CD4-positive, alpha-beta T cell treated with Interleukin-21 for 1 hour (primary cell): ENCODE data around the gene UBL3.

ENCODE experiments used
- DNase-seq: peaks from one replicate; pipeline ENCODE4 v3.0.0-alpha.2; 2020

The UBL3 gene

GRCh38 chr13:29808264-29808663 lies 42.2 kb downstream of the UBL3 start:
- DNase-seq = no peak

- DNase-seq = no peak
Observed at GRCh38 chr13:29805994-29806979, 44.1 kb downstream of the UBL3 start.

- no peak for DNase-seq
Observed at GRCh38 chr13:29803221-29803620, 47.2 kb downstream of the UBL3 start.

- no peak for DNase-seq
Observed at GRCh38 chr13:29802621-29803020, 47.8 kb downstream of the UBL3 start.

- no peak for DNase-seq
Observed at GRCh38 chr13:29801737-29802305, 48.6 kb downstream of the UBL3 start.

- DNase-seq = no peak
Observed at GRCh38 chr13:29801102-29801501, 49.3 kb downstream of the UBL3 start.

GRCh38 chr13:29800687-29801086 lies 49.7 kb downstream of the UBL3 start:
- no peak for DNase-seq

GRCh38 chr13:29799041-29799440 lies 51.4 kb downstream of the UBL3 start:
- no peak for DNase-seq

- no peak for DNase-seq
Observed at GRCh38 chr13:29791997-29792780, 58.2 kb downstream of the UBL3 start.

- no peak for DNase-seq
Observed at GRCh38 chr13:29791508-29791907, 58.9 kb downstream of the UBL3 start.

GRCh38 chr13:29786698-29787097 lies 63.7 kb downstream of the UBL3 start:
- DNase-seq = no peak

GRCh38 chr13:29785978-29786377 lies 64.4 kb downstream of the UBL3 start:
- no peak for DNase-seq

GRCh38 chr13:29782798-29783197 lies 67.6 kb downstream of the UBL3 start:
- DNase-seq = no peak

- DNase-seq = no peak
Observed at GRCh38 chr13:29774830-29775229, 75.6 kb downstream of the UBL3 start.

- peak; percentile 60 for DNase-seq
Observed at GRCh38 chr13:29771247-29771646, 79.2 kb downstream of the UBL3 start.

GRCh38 chr13:29767006-29767405 lies 83.4 kb downstream of the UBL3 start:
- DNase-seq = no peak

- peak; percentile 7 for DNase-seq
Observed at GRCh38 chr13:29763436-29764180, 86.8 kb downstream of the UBL3 start.

- no peak for DNase-seq
Observed at GRCh38 chr13:29761815-29762214, 88.6 kb downstream of the UBL3 start.

GRCh38 chr13:29761160-29761559 lies 89.3 kb downstream of the UBL3 start:
- DNase-seq = no peak

GRCh38 chr13:29760544-29760943 lies 89.9 kb downstream of the UBL3 start:
- DNase-seq = no peak

- DNase-seq = peak; percentile 54
Observed at GRCh38 chr13:29758531-29759114, 91.8 kb downstream of the UBL3 start.

GRCh38 chr13:29756506-29756905 lies 93.9 kb downstream of the UBL3 start:
- DNase-seq = no peak

- DNase-seq = no peak
Observed at GRCh38 chr13:29754473-29754806, 96.0 kb downstream of the UBL3 start.
